HCT116 (cell line): ENCODE results near the gene DAAM2. TPM values are rescaled to one million over a fixed set of nuclear protein-coding genes. Genes with fewer than 3 reads are reported as not detected.

Experiments
- ATAC-seq: fragments of 200-7000 bp; cut with Tn5 transposase; 2 replicates; pipeline ENCODE4 v1.9.1; 2020; ENCODE audit warnings: mild to moderate bottlenecking, moderate library complexity
- BruUV-seq: library from RNA; stranded (reverse); fragments of 400-500 nt; replicated peaks from 2 replicates; lab custom pipeline; 2021; lab: Mats Ljungman, UMichigan
- CTCF ChIA-PET: fragments of 300-600 bp; sonication (Branson Sonifier 250); formaldehyde crosslinking; loops from one replicate; lab custom pipeline; 2021; ENCODE audit warnings: antibody characterized with exemption; lab: Charles Lee
- POLR2A ChIA-PET: fragments of 300-600, 350-600 bp; sonication (Branson Sonifier 250); formaldehyde crosslinking; loops from one replicate; lab custom pipeline; 2021; ENCODE audit warnings: antibody characterized with exemption; lab: Charles Lee
- RAD21 ChIA-PET, 2 experiments: fragments of 300-600 bp; sonication (Branson Sonifier 250); formaldehyde crosslinking; loops; one replicate each; lab custom pipeline; 2023; ENCODE audit warnings: low total read pairs in 2 of 2; ENCODE audit not compliant: uncharacterized antibody in 2 of 2, unreplicated experiment in 2 of 2, low non-redundant PET in 1 of 2; lab: Charles Lee
- DNase-seq: peaks from one replicate; pipeline ENCODE4 v3.0.0-alpha.2; 2010; ENCODE audit warnings: low read depth, low spot score
- H2AFZ ChIP-seq: fragments of 200-600 bp; shearing (Covaris generic), sonication (generic); 2 replicates; pipeline ENCODE4 v1.6.1; 2017; ENCODE audit warnings: low read depth, mixed run types, mixed read lengths, antibody characterized with exemption, low read length; ENCODE audit not compliant: poor library complexity, severe bottlenecking
- H3K27ac ChIP-seq: 2 replicates; pipeline ENCODE4 v1.5.1; 2012; ENCODE audit warnings: low read depth, low read length
- H3K27me3 ChIP-seq: fragments of 200-600 bp; sonication (generic); 2 replicates; pipeline ENCODE4 v1.6.1; 2016; ENCODE audit warnings: mixed run types, low read length, mixed read lengths; ENCODE audit not compliant: insufficient read depth
- H3K36me3 ChIP-seq, 2 experiments: fragments of 200-500 bp in 1 of 2; fragments of 200-600 bp in 1 of 2; sonication (Bioruptor generic) in 1 of 2; sonication (generic) in 1 of 2; 2 replicates each; pipeline versions ENCODE4 v1.5.1 to v1.6.1; 2014 to 2016; ENCODE audit warnings: low read length in 2 of 2, inconsistent platforms in 1 of 2, mixed read lengths in 1 of 2, mixed run types in 1 of 2; ENCODE audit not compliant: insufficient read depth in 2 of 2, control insufficient read depth in 1 of 2
- H3K4me1 ChIP-seq, 2 experiments: fragments of 200-600 bp in 1 of 2; sonication (generic) in 1 of 2; 2 replicates each; pipeline versions ENCODE4 v1.5.1 to v1.6.1; 2012 to 2017; ENCODE audit warnings: low read length in 2 of 2, inconsistent platforms in 1 of 2, mild to moderate bottlenecking in 1 of 2, mixed read lengths in 1 of 2, mixed run types in 1 of 2, moderate library complexity in 1 of 2; ENCODE audit not compliant: insufficient read depth in 2 of 2, control insufficient read depth in 1 of 2
- H3K4me2 ChIP-seq: fragments of 200-600 bp; sonication (generic); 2 replicates; pipeline ENCODE4 v1.6.1; 2017; ENCODE audit warnings: mixed run types, low read length, mixed read lengths
- H3K4me3 ChIP-seq, 2 experiments: fragments of 200-600 bp in 1 of 2; sonication (generic) in 1 of 2; replicated peaks in 1 of 2; 2 replicates each; pipeline ENCODE4 v1.5.1; 2011 to 2016; ENCODE audit warnings: low read length in 2 of 2, control low read depth in 1 of 2, low read depth in 1 of 2, mild to moderate bottlenecking in 1 of 2, mixed read lengths in 1 of 2, mixed run types in 1 of 2
- H3K79me2 ChIP-seq: fragments of 200-600 bp; sonication (generic); 2 replicates; pipeline ENCODE4 v1.6.1; 2017; ENCODE audit warnings: mild to moderate bottlenecking, mixed run types, low read length, moderate library complexity, mixed read lengths; ENCODE audit not compliant: insufficient read depth
- H3K9ac ChIP-seq: fragments of 200-600 bp; sonication (generic); 2 replicates; pipeline ENCODE4 v1.6.1; 2016; ENCODE audit warnings: low read length, mixed read lengths
- H3K9me2 ChIP-seq: fragments of 200-600 bp; sonication (generic), shearing (Covaris generic); 2 replicates; pipeline ENCODE4 v1.6.1; 2017; ENCODE audit warnings: mixed run types, mild to moderate bottlenecking, moderate library complexity; ENCODE audit not compliant: insufficient read depth
- H3K9me3 ChIP-seq, 2 experiments: fragments of 200-500 bp in 1 of 2; fragments of 200-600 bp in 1 of 2; sonication (Bioruptor generic) in 1 of 2; sonication (generic) in 1 of 2; 2 replicates each; pipeline ENCODE4 v1.6.1; 2014 to 2017; ENCODE audit warnings: low read length in 2 of 2, mixed read lengths in 2 of 2, inconsistent platforms in 1 of 2, low read depth in 1 of 2, mild to moderate bottlenecking in 1 of 2, mixed run types in 1 of 2, moderate library complexity in 1 of 2; ENCODE audit not compliant: control insufficient read depth in 1 of 2, insufficient read depth in 1 of 2
- H4K20me1 ChIP-seq: fragments of 200-600 bp; sonication (generic), shearing (Covaris generic); 2 replicates; pipeline ENCODE4 v1.6.1; 2017; ENCODE audit warnings: mixed run types, mild to moderate bottlenecking, moderate library complexity; ENCODE audit not compliant: insufficient read depth
- ATF3 ChIP-seq: IDR thresholded peaks from 2 replicates; pipeline ENCODE4 v1.6.1; 2012
- CBX3 ChIP-seq: IDR thresholded peaks from 2 replicates; pipeline ENCODE4 v1.6.1; 2012; ENCODE audit warnings: low read depth
- CEBPB ChIP-seq: IDR thresholded peaks from 2 replicates; pipeline ENCODE4 v1.6.1; 2012; ENCODE audit warnings: low read depth
- EGR1 ChIP-seq: IDR thresholded peaks from 2 replicates; pipeline ENCODE4 v1.6.1; 2012; ENCODE audit warnings: low read depth
- EZH2 ChIP-seq: fragments of 200-600 bp; sonication (generic); IDR thresholded peaks from 2 replicates; pipeline ENCODE4 v1.6.1; 2017; ENCODE audit warnings: antibody characterized with exemption, mixed run types
- FOSL1 ChIP-seq: IDR thresholded peaks from 2 replicates; pipeline ENCODE4 v1.6.1; 2012; ENCODE audit warnings: low read depth
- JUND ChIP-seq: IDR thresholded peaks from 2 replicates; pipeline ENCODE4 v1.6.1; 2012
- MAX ChIP-seq: IDR thresholded peaks from 2 replicates; pipeline ENCODE4 v1.6.1; 2012
- POLR2A ChIP-seq: IDR thresholded peaks from 2 replicates; pipeline ENCODE4 v1.7.0; 2011; ENCODE audit warnings: borderline replicate concordance; ENCODE audit not compliant: insufficient read depth, insufficient read length; ENCODE audit errors: extremely low read depth
- RAD21 ChIP-seq: IDR thresholded peaks from 2 replicates; pipeline ENCODE4 v1.6.1; 2012; ENCODE audit warnings: low read depth, mild to moderate bottlenecking
- REST ChIP-seq: IDR thresholded peaks from 2 replicates; pipeline ENCODE4 v1.6.1; 2012; ENCODE audit warnings: low read depth
- SRF ChIP-seq: IDR thresholded peaks from 2 replicates; pipeline ENCODE4 v1.6.1; 2012; ENCODE audit warnings: low read depth
- ZBTB33 ChIP-seq: IDR thresholded peaks from 2 replicates; pipeline ENCODE4 v1.6.1; 2011; ENCODE audit warnings: mild to moderate bottlenecking, low read length, moderate library complexity; ENCODE audit not compliant: insufficient replicate concordance; ENCODE audit errors: extremely low read depth
- ZNF274 ChIP-seq: fragments of 200-500 bp; sonication (Bioruptor generic); IDR thresholded peaks from 2 replicates; pipeline ENCODE4 v1.6.1; 2014; ENCODE audit warnings: mild to moderate bottlenecking, low read depth, low read length, inconsistent platforms
- intact Hi-C: fragments of 100-400 bp; cut with micrococcal nuclease; formaldehyde crosslinking; loops from 2 replicates; pipeline ENCODE4 v1.10.0; 2022
- total RNA-seq: library from RNA; stranded (reverse); gene quantifications from one replicate; pipeline ENCODE4 v1.2.1, GENCODE V29; 2021; ENCODE audit not compliant: unreplicated experiment

DAAM2 gene
- total RNA-seq, 1 experiment from 2014 or later: not detected

GRCh38 chr6:39746795-39747194 lies 45.4 kb upstream of the DAAM2 start:
- no peaks in the 10 kb centered on the region for H3K36me3 ChIP-seq
- H4K20me1 ChIP-seq: no peaks in the 10 kb centered on the region
- TF ChIP-seq FOSL1: no peak
- no peak for TF ChIP-seq CEBPB
- TF ChIP-seq ZNF274: no peak
- TF ChIP-seq EZH2: no peak
- TF ChIP-seq MAX: no peak
- no peak for TF ChIP-seq JUND
- no peak for TF ChIP-seq EGR1
- TF ChIP-seq ATF3: no peak
- no peak for TF ChIP-seq RAD21
- TF ChIP-seq CBX3: no peak
- no peak for TF ChIP-seq SRF
- TF ChIP-seq ZBTB33: no peak
- TF ChIP-seq REST: no peak
- TF ChIP-seq POLR2A: no peak
- no peak overlapping the region for H2AFZ ChIP-seq
- no peaks in the 10 kb centered on the region for H3K9me3 ChIP-seq
- no peaks in the 10 kb centered on the region for H3K4me1 ChIP-seq
- ATAC-seq (no peak), DNase-seq (no peak)
- ChIA-PET POLR2A (no interaction called here), RAD21 (no interaction called here), CTCF (no interaction called here)
- H3K4me3 ChIP-seq: no peak overlapping the region
- H3K27ac ChIP-seq: no peak overlapping the region
- H3K9me2 ChIP-seq: no peaks in the 10 kb centered on the region
- H3K9ac ChIP-seq: no peak overlapping the region
- BruUV-seq: no TSS peak
- intact Hi-C loops: no loop called here
- H3K79me2 ChIP-seq: no peaks in the 10 kb centered on the region
- no peak overlapping the region for H3K4me2 ChIP-seq
- peaks cover 14% of the 10 kb centered on the region; the same call in 1 of the 2 replicates for H3K27me3 ChIP-seq
